Activated T-helper 9 cell treated with anti-CD3 and anti-CD28 coated beads, Interleukin-2, amount 50 U/mL, for 16 hours (primary cell): ENCODE results near the gene TECPR2.
"Not testable (repeated sequence)": the region's sequence is repeated elsewhere in the genome, so short reads cannot be mapped to it uniquely, and the experiment has no call there.

Experiments
- DNase-seq: peaks from one replicate; pipeline ENCODE4 v3.0.0-alpha.2; 2020; ENCODE audit warnings: low read depth

Gene TECPR2

DNA sequence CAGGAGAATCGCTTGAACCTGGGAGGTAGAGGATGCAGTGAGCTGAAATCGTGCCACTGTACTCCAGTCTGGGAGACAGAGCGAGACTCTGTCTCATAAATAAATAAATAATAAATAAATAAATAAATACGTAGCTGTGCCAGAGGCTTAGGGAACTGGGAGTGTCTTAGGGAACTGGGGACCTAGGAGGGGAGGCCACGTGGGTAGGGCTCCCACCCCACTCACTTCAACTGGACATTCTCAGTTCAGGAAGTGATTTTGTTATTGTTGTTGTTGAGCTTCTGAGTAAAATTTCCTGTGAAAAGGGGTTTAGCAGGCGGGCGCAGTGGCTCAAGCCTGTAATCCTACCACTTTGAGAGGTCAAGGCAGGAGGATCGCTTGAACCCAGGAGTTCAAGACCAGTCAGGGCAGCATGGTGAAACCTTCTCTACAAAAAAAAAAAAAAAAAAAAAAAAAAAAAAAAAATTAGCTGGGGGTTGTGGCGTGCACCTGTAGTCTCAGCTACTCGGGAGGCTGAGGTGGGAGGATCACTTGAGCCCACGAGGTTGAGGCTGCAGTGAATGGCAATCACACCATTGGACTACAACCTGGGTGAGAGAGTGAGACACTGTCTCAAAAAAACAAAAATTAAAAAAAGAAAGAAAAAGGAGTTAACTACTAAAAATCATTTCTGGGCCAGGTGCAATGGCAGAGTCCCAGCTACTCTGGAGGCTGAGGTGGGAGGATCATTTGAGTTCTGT is 165.9 kb downstream of the TECPR2 start:
- no peak for DNase-seq

DNA sequence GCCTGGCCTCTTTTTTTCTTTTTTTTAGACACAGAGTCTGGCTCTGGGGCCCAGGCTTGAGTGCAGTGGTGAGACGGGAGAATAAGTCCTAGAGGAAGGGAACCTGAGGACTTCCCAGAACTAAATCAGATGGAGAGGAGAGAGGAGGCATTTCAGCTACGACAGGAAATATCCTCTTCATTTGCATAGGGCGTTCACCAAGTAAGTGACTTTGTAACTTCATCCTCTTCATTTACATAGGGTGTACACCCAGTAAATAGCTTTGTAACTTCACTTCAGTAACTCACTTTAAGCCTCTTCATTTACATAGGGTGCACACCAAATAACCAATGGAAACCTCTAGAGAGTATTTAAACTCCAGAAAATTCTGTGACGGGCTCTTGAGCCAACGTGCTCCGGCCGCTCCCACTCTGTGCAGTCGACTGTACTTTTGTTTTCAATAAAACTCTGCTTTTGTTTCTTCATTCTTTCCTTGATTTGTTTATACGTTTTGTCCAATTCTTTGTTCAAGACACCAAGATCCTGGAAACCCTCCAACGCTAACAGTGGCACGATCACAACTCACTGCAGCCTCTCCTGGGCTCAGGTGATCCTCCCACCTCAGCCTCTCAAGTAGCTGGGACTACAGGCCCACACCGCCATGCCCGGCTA is 168.2 kb downstream of the TECPR2 start:
- DNase-seq, result no peak

DNA sequence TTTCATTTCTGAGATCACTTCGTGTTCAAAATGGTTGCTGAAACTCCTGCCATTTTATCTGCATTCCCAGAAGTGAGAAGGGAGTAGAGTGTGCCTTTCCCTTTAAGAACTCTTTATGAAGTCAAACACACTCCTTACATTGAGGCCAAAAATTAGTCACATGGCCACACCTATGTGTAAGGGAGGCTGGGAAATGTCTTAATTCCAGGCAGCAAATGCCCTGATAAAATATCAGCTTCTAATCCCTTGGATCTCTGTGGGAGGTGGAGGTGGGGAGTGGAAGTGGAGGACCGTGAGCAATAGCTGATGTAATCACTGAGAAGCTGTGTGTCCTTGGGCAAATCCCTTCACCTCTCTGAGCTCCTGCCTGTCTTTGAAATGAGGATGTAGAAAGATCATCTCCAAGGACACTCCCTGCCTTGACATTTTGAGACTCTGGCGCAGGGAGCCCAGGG is 169.5 kb downstream of the TECPR2 start:
- no peak for DNase-seq

DNA sequence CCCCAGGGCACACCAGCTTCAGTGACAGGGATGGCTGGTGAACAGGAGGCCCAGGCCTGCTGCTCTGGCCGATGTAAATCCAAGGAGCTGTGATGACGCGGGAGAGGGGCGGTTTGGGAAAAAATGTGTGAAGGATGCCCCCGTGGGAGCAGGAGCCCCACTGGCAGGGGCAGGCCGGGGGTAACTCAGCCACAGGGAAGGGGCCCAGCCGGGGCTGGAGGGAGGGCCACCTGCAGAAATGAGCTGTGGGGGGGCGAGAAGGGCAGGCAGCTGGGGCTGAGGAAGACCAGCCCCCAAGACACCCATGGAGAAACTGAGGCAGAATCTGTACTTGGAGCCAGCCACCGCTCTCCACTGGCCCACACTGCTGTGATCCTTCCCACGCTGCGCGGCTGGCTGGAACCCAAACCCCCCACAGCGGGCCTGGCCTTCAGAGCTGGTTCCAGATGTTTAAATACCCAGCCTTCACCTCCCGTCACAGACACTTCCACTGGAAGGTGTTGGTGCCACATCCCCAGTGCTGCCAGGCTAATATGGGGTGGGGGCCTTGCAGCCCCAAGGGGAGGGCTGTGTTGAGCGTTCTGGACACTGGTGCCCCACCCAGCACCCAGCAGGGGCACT is 175.3 kb downstream of the TECPR2 start:
- no peak for DNase-seq

DNA sequence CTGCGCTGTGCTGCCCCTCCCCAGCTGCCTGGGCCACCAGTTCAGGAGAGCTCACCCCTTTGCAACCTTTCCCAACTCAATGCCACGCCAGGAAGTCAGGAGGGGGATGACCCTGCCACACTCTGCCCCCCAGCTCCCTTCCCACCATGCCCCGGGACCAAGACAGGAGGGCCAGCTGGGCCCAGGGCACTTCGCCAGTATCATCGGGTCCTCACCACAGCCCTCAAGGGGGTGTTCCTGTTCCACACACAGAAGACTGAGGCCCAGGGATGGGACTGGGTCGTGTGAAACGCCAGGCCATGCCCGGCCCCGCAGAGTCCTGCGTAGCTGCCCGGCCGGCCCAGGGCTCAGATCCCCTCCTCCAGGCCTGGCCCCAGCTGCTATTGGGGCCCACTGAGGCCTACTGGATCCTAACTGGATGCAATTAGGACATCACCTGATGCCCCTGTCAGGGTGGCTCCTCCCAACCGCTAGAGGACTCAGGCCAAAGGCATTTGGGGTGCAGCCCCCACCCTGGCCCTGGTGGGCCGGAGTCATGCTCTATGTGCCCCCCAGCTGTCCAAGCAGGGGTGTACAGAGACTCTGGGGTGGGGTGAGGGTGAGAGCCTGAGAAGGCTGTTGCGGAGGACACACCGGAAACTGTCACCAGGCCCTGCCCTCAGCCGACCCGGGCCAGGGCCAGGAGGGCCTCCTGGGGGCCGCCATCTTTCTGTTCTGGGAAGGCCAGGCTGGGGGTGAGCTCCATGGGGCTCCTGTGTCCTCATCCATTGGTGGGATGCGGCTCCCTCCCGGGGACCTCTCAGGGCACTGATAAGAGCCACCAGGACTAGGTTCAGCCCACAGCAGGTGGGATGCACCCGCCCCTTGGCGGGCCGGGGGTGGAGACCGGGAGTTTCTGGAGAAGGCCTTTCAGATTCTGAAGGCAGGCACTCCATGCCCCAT is 176.1 kb downstream of the TECPR2 start:
- DNase-seq, result no peak

DNA sequence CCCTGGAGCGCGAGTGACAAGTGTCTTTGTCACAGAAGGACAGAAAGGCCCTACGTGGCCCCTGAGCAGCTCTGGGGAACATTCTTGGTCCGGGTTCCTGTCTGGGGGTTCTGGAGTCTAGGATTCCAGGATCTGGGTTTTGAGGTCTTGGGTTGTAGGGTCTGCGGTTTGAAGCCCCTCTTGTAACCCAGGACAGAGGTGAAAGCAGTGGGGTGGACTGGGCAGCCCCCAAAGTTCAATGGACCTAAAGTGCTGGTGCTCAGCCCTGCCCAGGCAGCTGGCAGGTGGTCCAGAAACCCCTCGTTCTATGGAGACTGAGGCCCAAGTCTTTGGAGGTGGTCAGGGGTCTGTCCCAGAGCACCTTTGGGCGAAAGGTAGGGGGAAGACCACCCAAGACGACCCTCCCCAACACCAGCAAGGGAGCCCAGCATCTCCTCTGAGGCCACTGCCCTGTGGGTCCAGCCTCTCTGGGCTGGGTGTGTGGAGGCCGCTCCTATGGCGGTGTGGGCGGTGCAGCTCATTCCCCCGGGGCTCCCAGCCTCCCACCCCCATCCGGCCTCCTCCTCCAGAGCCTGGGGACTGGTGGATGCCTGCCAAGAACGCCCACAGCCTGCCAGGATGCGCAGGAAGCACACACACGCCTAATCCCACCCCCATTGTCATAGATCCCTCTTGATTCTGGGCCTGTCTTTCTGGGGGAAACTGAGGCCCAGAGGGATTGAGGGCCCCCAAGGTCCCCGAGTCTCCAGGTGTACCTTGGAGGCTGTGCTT is 177.0 kb downstream of the TECPR2 start:
- DNase-seq, result no peak

DNA sequence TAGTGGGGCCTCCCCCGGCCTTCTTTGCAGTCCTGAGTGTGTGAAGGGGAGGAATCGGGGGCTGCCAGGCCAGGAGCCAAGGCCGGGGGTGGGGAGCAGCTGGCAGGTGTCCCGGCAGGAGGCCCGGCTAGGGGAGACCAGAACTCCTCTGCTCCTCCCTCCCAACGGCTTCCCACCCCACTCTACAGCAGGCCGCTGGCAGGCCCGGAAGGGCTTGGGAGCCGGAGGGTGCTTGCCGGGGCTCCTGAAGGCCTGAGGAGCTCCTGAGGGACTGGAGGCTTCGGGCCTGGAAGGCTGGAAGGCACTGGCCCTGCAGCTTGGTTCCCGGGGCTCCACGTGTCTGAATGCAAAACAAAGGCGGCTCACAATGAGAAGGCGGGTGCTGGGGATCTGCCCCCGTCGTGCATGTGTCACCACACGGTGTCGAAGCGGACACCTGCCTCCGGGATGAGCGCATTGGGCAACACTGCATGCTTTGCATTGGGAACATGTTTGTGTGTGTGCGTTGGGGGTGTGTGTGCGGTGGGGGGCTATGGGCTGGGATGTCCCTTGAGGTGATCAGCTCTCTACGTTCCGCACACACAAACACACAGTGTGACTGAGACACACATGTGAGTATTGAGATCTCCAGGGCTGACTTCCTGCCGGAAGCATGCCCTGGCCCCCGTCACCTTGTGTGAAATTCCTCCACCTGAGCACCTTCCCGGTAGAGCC is 177.7 kb downstream of the TECPR2 start:
- DNase-seq, result no peak

DNA sequence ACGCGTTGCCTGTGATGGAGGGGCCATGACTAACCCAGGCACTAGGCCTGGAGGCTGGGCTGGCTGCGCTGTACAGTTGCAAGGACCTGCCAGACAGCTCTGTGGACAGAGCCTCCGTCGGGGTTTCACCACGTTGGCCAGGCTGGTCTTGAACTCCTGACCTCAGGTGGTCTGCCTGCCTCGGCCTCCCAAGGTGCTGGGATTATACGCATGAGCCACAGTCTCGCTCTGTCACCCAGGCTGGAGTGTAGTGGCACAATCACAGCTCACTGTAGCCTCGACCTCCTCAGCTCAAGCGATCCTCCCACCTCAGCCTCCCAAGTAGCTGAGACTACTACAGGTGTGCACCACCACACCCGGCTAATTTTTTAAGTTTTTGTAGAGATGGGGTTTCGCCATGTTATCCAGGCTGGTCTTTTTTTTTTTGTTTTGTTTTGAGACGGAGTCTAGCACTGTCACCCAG is 178.3 kb downstream of the TECPR2 start:
- not testable (repeated sequence) for DNase-seq

DNA sequence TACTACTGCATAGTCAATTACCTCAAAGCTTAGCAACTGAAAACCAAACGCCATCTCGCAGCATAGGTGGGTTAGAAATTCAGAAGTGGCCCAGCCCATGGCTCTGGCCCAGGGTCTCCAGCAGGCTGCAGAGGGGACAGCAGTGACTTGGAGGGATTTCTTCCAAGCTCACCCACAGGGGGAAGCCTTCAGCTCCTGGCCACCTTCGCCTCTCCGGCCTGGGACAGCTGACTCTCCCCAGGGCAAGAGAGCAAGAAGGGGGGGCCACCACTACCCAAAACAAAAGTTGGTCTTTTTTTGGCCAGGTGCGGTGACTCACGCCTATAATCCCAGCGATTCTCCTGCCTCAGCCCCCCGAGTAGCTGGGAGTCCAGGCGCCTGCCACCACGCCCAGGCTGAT is 179.0 kb downstream of the TECPR2 start:
- DNase-seq, result no peak

DNA sequence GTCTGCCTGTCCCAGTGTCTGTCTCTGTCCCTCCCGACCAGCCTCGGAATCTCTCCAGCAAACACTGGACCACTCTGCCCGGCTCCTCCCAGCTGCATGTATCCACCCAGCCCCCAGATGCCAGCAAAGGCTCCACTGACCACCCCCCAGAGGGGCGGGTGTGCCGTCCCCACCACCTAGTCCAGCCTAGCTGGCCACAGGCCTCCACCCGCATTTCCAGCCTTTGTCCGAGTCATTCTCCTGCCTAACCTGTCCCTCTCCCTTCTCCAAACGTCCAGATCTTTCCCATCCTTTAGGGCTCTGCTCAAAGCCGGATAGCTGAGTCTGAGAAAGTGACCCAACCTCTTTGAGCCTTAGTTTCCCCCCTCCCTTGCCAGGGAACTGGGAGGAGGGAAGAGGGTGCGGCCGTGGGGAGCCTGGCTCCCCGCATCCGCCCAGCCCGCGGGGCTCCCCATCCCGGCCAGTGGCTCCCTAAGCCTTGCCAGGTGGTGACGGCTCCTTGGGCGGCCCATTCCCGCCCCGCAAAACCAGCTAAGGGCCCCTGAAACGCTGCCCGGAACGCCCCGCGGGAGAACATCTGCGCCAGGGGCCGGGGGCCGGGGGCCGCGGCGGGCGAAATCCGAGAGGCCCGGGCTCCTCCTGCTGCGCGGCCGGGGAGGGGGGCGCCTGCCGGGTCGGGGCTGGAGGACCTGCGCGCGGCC is 181.5 kb downstream of the TECPR2 start:
- DNase-seq, result no peak

DNA sequence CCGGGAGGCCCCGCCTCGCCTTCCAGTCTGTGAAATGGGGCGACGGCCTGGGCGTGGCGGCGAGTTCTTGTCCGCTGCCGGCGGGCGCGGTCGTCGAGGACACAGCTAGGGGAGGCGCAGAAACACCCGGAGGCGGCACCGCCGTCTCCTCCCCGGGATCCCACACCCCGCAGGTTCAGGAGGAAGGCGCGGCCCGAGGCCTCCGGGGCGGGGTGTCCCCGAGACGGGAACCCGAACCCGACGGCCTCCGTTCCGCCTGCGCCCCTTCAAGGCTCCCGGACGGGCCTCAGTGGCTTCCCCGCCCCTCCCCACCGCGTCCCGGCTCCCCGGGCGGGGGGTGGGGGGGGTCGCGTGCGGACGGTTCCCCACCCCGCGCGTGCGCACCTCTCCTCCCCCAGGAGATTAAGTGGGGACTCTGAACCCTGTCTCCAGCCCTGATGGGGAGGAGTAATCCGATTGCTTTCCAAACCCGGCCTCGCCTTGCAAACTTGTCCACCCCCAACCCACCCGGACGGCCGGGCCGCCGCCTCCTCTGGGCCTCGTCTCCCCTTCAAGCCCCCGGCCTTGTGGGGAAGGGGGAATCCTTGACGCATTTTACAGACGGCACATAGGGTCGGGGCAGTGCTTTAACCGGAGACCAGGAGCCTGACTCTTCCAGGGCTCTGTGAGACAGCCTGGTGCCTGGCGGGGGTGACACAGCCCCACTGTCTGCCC is 182.2 kb downstream of the TECPR2 start:
- DNase-seq, result no peak

DNA sequence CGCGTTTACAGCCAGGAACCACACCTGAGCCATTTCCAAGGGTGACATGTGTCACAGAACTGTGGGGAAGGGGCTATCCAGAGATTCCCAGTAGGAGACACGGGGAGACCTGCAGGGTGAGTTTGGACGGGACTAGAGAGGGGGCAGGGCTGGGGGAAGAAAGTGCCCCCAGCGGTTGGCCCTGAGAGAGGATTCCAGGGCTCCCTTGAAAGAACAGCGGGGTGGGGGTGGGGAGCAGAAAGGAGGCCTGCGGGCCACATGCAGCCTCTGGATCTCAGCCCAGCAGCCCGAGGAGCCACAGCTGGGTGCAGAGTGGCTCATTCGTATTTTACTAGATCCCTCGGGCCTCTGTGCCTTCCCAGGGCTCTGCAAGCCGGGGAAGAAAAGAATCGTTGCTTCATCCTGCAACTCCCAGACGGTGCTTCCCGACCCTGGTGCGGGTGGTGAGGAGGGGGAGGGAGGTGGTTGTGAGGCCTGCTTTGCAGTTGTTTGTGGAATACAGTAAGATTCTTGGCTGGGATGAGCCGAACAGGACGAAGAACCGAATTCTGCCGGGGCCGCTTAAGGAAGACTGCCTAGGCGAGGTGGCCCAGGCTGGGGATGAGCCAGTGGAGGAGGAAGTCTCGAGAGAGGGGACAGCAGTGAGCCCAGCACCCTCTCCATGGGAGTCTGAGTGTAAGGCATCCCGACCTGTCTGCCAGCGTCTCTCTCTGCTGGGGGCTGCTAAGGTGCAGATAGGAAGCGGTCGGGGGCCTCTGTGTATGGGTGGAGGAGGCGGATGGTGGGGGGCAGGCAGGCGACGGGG is 182.9 kb downstream of the TECPR2 start:
- no peak for DNase-seq

DNA sequence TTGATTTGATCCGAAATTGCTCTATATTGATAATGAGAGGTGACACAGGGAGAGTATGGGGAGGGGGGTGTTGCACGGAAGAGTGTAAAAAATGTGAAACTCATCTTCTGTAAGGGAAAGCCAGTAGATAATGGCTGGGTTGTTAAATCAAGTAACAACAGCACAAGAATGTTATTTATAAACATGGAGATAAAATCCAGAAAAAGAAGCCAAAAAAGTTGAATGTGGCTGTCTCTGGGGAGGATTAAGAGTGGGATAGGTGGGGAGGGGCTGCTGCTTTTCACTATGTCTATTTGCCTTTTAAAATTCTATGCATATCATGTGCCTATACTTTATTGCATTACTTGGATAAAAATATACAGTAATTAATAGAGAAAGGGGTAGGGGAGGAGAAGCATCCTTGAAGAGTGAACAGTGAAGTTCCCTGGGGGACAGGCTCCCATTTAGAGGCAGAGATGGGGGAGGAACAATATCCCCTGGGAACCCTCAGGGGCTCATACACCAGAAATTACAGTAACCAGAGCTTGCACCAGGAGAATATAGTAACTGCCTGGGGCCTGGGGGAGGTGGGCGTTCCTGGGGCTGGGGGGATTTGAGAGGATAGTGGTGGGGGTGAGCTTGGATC is 186.0 kb downstream of the TECPR2 start:
- DNase-seq, result no peak

DNA sequence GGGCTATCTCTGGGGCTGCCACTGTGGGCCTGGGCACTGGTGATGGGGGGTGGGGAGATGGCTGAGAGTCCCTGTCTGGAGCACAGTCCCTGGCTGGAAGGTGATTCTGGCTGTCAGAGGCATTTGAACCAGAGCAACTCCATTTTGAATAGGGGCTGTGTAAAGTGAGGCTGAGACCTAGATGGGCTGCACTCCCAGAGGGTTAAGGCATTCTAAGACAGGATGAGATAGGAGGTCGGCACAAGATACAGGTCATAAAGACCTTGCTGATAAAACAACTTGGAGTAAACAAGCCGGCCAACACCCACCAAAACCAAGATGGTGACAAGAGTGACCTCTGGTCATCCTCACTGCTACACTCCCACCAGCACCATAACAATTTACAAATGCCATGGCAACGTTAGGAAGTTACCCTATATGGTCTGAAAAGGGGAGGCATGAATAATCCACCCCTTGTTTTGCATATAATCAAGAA is 188.2 kb downstream of the TECPR2 start:
- DNase-seq, result not testable (repeated sequence)
